GM12892 (cell line): Measurements from ENCODE around the gene PLIN3.

ENCODE experiments used
- POLR2A ChIP-seq: IDR thresholded peaks from 2 replicates; pipeline ENCODE4 v1.6.1; 2011; ENCODE audit warnings: low read depth, low read length, control low read depth
- TAF1 ChIP-seq: IDR thresholded peaks from 2 replicates; pipeline ENCODE4 v1.6.1; 2011; ENCODE audit warnings: low read depth, mild to moderate bottlenecking, control low read depth, low read length, borderline replicate concordance

GRCh38 chr19:4829001-4829712 lies 38.3 kb downstream of the PLIN3 start:
- TF ChIP-seq TAF1 (peak; percentile 31; the same call in 1 of the 2 replicates), POLR2A (no peak)
